ENCODE measurements around the gene S100A9. TPM values are rescaled to one million over a fixed set of nuclear protein-coding genes. Genes with fewer than 3 reads are reported as not detected.

Gene S100A9
- total and polyA plus RNA-seq, 4 donors = 2.1 to 829 (median 10.4) TPM

DNA sequence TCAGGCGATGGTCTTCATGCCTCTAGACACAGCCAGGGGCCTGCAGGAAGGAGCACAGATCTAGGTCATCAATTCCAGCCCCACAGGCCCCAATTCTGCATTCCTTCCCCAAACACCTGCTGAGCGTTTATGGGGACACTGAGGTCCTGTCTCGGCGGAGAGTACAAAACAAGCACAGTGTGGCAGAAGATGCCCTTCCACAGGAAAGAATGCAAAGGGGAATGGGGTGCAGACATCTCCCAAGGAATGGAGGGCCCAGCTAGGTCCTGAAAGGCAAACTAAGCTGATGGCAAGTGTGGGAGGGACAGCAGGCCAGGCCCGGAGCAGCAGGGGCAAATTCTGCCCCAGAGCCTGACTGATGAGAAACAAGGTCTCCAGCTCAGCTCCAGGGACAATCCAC, 36.7 kb downstream of the S100A9 start:
- peaks cover 2% of the 10 kb centered on the region for H3K27me3 ChIP-seq (ENCODE audit: control insufficient read depth, insufficient read depth, low read length)
- no peaks in the 10 kb centered on the region for H3K9me3 ChIP-seq (ENCODE audit: control insufficient read depth, insufficient read depth, low read length)
- H3K36me3 ChIP-seq (ENCODE audit: control insufficient read depth, insufficient read depth, low read length) = no peaks in the 10 kb centered on the region
- H3K4me1 ChIP-seq (ENCODE audit: control insufficient read depth, insufficient read depth, low read length) = no peaks in the 10 kb centered on the region
- 59% methylated on average over 5 of the region's 5 CpGs for WGBS (ENCODE audit: insufficient coverage)
- no peak for DNase-seq (ENCODE audit: low read depth in 4 of 6, low spot score in 6 of 6)
- no peak overlapping the region for H3K27ac ChIP-seq (ENCODE audit: low read depth, low read length)
- H3K4me3 ChIP-seq (ENCODE audit: low read depth, low read length) = no peak overlapping the region

DNA sequence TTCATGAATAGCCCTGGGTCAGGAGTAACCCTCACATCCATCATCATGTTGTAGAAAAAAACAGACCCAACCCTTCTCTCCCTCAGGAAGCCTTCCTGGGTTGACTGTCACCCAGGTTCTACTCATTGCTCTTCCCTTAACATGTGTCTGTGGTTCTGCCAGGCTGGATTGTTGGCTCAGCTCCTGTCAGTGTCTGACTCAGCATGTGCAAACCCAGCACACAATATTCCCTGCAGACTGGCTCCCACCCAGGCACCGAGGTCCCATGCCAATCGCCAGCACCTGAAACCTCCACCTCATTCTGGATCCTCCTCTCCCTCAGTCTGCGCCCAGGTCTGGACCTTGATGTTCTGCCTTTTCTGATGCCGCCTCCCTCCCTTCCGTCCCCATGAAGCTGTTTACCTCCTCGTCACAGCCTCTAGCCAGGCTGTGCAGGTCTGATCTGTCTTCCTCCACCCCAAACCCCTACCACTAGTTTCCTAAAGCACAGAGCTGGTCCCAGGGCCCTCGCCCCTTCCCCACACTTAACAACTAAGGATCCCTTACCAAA, 37.6 kb downstream of the S100A9 start:
- peaks cover 2% of the 10 kb centered on the region for H3K27me3 ChIP-seq (ENCODE audit: control insufficient read depth, insufficient read depth, low read length)
- WGBS (ENCODE audit: insufficient coverage) = 71% methylated on average over 7 of the region's 7 CpGs
- no peak overlapping the region for H3K4me3 ChIP-seq (ENCODE audit: low read depth, low read length)
- no peaks in the 10 kb centered on the region for H3K9me3 ChIP-seq (ENCODE audit: control insufficient read depth, insufficient read depth, low read length)
- H3K4me1 ChIP-seq (ENCODE audit: control insufficient read depth, insufficient read depth, low read length) = no peaks in the 10 kb centered on the region
- H3K27ac ChIP-seq (ENCODE audit: low read depth, low read length) = no peak overlapping the region
- H3K36me3 ChIP-seq (ENCODE audit: control insufficient read depth, insufficient read depth, low read length) = no peaks in the 10 kb centered on the region
- DNase-seq (ENCODE audit: low read depth in 4 of 6, low spot score in 6 of 6) = no peak

DNA sequence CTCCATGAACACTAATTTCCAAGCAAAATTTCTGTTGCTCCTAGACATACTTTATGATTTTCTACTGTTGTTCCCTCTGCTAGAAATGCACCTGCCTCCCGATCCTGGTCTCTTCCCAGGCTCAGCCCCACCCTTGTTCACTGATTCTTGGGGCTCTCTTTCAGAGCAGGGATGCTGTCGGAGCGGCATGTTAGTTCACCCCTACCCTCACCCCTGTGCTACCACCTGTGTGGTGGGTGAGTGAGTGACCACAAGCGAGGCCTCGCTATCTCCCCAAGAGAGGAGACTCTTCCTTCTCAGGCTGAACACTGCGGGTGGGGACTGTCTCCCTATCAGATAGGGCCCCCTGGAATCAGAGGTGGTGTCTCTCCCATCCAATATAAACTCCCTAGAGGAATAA, 38.1 kb downstream of the S100A9 start:
- DNase-seq (ENCODE audit: low read depth in 4 of 6, low spot score in 6 of 6) = no peak
- 67% methylated on average over 1 of the region's 6 CpGs for WGBS (ENCODE audit: insufficient coverage)
- no peak overlapping the region for H3K4me3 ChIP-seq (ENCODE audit: low read depth, low read length)
- no peaks in the 10 kb centered on the region for H3K4me1 ChIP-seq (ENCODE audit: control insufficient read depth, insufficient read depth, low read length)
- no peak overlapping the region for H3K27ac ChIP-seq (ENCODE audit: low read depth, low read length)
- no peaks in the 10 kb centered on the region for H3K36me3 ChIP-seq (ENCODE audit: control insufficient read depth, insufficient read depth, low read length)
- H3K9me3 ChIP-seq (ENCODE audit: control insufficient read depth, insufficient read depth, low read length) = no peaks in the 10 kb centered on the region
- H3K27me3 ChIP-seq (ENCODE audit: control insufficient read depth, insufficient read depth, low read length) = peaks cover under 1% of the 10 kb centered on the region

DNA sequence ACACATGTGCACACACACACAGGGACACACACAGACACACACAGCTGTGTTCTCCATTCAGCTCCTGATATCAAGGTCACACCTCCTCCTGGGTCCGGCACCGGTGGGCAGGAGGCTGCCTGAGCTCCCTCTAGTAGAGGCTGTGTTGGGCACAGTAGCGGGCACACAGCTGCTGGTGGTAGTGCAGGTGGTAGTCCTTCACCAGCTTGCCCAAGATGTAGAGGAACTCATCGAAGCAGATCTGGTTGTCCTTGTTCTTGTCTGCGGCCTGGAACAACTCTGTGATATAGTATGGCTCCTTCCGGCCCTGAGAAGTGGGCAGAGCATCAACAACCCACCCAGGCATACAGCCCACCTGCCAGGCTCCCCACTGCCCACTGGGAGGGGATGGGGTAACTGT, 38.8 kb downstream of the S100A9 start:
- Histone ChIP-seq H3K36me3 (ENCODE audit: control insufficient read depth, insufficient read depth, low read length) (no peaks in the 10 kb centered on the region), H3K27me3 (ENCODE audit: control insufficient read depth, insufficient read depth, low read length) (no peaks in the 10 kb centered on the region), H3K4me3 (ENCODE audit: low read depth, low read length) (no peak overlapping the region), H3K9me3 (ENCODE audit: control insufficient read depth, insufficient read depth, low read length) (no peaks in the 10 kb centered on the region), H3K4me1 (ENCODE audit: control insufficient read depth, insufficient read depth, low read length) (no peaks in the 10 kb centered on the region), H3K27ac (ENCODE audit: low read depth, low read length) (no peak overlapping the region)
- 93% methylated on average over 3 of the region's 6 CpGs for WGBS (ENCODE audit: insufficient coverage)
- no peak for DNase-seq (ENCODE audit: low read depth in 4 of 6, low spot score in 6 of 6)

DNA sequence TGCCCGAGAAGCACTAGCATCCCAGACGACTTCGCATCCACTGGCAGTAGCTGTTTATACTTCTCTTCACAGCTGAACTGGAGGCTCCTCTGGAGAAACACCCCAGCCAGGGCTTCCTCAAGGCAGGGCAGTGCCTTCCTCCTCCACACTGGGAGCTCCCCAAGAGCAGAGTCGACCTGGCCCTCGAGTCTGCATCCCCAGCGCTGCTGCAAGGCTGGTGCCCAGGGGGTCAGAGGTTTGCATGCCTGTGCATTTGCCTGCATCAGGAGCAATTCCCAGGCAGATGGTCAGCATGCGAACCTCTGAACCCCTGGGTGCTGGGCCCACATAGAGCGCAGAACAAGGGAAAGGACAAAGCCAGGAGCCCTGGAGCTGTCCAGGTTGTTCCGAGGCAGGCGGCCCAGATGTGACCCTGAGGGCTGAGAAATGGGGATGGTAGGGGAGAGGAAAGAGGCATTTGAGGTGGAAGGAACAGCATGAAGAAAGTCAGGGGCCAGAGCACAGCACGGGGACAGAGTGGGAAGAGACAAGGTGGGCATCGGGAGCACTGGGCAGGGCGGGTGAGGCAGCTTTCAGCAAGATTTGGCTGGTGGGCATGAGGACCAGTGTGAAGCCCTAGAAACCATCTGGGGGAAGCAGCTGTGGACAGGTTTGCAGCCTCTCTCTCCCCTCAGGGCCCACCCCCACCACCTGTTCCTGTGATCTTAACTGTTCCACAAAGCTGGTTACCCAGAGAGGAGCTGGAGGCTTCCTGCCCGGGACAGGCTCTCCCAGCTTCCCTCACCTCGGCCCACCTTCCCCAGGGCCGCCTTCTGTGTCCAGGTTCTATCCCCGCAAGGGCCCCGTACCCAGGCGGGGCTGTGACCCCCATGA, 39.6 kb downstream of the S100A9 start:
- no peaks in the 10 kb centered on the region for H3K9me3 ChIP-seq (ENCODE audit: control insufficient read depth, insufficient read depth, low read length)
- no peak overlapping the region for H3K27ac ChIP-seq (ENCODE audit: low read depth, low read length)
- DNase-seq (ENCODE audit: low read depth in 4 of 6, low spot score in 6 of 6) = no peak
- H3K4me1 ChIP-seq (ENCODE audit: control insufficient read depth, insufficient read depth, low read length) = no peaks in the 10 kb centered on the region
- H3K27me3 ChIP-seq (ENCODE audit: control insufficient read depth, insufficient read depth, low read length) = no peaks in the 10 kb centered on the region
- WGBS (ENCODE audit: insufficient coverage) = 84% methylated on average over 19 of the region's 19 CpGs
- H3K4me3 ChIP-seq (ENCODE audit: low read depth, low read length) = no peak overlapping the region
- no peaks in the 10 kb centered on the region for H3K36me3 ChIP-seq (ENCODE audit: control insufficient read depth, insufficient read depth, low read length)

DNA sequence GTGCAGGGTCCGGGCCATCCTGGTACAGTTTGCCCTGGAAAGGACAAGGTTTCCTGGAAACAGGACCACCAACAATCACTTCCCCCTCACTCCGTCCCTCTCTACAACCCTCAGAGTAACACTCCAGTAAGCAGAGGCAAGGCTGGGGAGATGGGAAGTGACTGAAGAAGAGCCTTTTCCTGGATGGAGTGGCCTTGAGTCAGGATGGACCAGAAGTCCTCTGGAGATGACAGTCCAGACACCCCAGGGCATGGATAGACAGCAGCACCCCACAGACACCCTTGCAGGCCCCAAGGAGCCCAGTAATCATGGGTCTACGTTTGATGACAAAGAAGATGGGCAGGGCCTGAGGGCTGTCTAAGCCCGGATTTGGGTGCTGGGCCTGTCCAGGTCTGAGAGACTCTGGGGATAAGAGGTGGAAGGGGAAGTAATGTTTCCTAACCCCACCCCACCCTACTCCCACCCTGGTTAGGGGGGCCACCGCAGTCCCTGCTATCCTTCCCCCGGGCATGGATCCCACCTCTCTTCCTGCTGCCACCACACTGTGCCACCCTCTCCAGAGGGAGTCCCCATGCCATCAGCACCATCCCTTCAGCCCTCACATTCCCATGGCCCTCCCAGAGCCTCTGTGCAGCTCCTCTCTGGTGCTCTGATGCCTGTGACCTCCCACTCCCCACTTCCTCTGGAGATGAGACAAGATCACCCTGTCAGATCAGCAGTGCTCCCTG, 40.4 kb downstream of the S100A9 start:
- no peak for DNase-seq (ENCODE audit: low read depth in 4 of 6, low spot score in 6 of 6)
- H3K4me3 ChIP-seq (ENCODE audit: low read depth, low read length) = no peak overlapping the region
- WGBS (ENCODE audit: insufficient coverage) = 67% methylated on average over 3 of the region's 6 CpGs
- no peaks in the 10 kb centered on the region for H3K27me3 ChIP-seq (ENCODE audit: control insufficient read depth, insufficient read depth, low read length)
- H3K9me3 ChIP-seq (ENCODE audit: control insufficient read depth, insufficient read depth, low read length) = no peaks in the 10 kb centered on the region
- H3K4me1 ChIP-seq (ENCODE audit: control insufficient read depth, insufficient read depth, low read length) = no peaks in the 10 kb centered on the region
- H3K36me3 ChIP-seq (ENCODE audit: control insufficient read depth, insufficient read depth, low read length) = no peaks in the 10 kb centered on the region
- H3K27ac ChIP-seq (ENCODE audit: low read depth, low read length) = no peak overlapping the region

DNA sequence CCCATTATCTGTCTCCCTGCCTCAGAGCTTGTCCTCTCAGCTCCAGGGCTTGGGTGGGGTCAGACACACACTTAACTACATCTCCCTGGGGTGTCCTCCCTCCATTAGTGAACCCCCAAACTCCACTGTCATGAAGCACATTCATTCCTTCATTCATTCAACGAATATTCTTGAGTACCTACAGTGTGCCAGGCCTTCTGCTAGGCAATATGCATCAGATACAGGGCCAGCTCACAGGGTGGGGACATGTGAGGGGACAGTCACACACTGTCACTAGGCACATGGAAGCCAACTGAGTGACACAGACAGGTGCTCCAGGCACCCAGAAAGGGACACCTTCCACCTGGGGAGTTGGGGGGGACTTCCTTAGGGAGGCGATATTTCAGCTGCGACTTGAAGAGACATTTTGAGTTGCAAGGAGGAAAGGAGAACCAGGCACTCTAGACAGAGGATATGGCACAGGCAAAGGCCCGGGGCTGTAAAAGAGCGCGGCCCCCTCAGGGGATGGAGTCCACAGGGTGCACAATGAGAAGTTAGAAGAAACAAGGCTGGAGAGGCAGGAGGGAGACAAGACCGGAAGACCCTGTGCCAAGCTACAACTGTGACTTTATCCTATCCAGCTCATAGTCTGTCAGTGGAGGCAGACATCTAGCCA, 41.9 kb downstream of the S100A9 start:
- Histone ChIP-seq H3K9me3 (ENCODE audit: control insufficient read depth, insufficient read depth, low read length) (no peaks in the 10 kb centered on the region), H3K27ac (ENCODE audit: low read depth, low read length) (no peak overlapping the region), H3K4me1 (ENCODE audit: control insufficient read depth, insufficient read depth, low read length) (no peaks in the 10 kb centered on the region), H3K27me3 (ENCODE audit: control insufficient read depth, insufficient read depth, low read length) (no peaks in the 10 kb centered on the region), H3K36me3 (ENCODE audit: control insufficient read depth, insufficient read depth, low read length) (no peaks in the 10 kb centered on the region), H3K4me3 (ENCODE audit: low read depth, low read length) (no peak overlapping the region)
- no peak for DNase-seq (ENCODE audit: low read depth in 4 of 6, low spot score in 6 of 6)
- 84% methylated on average over 7 of the region's 7 CpGs for WGBS (ENCODE audit: insufficient coverage)

DNA sequence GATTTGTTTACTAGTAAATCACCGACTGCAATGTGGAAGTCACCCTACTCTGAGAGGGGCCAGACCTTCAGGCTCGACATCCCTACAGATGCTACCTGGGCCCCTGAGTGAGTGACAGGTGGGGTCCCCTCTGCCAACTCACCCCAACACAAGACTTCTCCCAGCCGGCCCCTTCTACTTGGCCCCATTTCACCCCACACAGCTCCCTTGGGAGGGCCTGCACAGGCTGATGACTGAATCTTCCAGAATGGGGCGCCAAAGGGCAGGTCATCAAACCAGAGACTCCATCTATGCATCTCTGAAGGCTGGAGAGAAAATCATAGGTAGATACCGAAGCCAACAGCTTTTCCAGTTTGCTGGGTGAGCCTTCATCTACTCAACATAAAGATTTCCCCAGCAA, 42.6 kb downstream of the S100A9 start:
- no peaks in the 10 kb centered on the region for H3K4me1 ChIP-seq (ENCODE audit: control insufficient read depth, insufficient read depth, low read length)
- WGBS (ENCODE audit: insufficient coverage) = 63% methylated on average over 5 of the region's 5 CpGs
- no peaks in the 10 kb centered on the region for H3K9me3 ChIP-seq (ENCODE audit: control insufficient read depth, insufficient read depth, low read length)
- no peak overlapping the region for H3K4me3 ChIP-seq (ENCODE audit: low read depth, low read length)
- H3K27me3 ChIP-seq (ENCODE audit: control insufficient read depth, insufficient read depth, low read length) = no peaks in the 10 kb centered on the region
- DNase-seq (ENCODE audit: low read depth in 4 of 6, low spot score in 6 of 6) = no peak
- H3K27ac ChIP-seq (ENCODE audit: low read depth, low read length) = no peak overlapping the region
- H3K36me3 ChIP-seq (ENCODE audit: control insufficient read depth, insufficient read depth, low read length) = no peaks in the 10 kb centered on the region

DNA sequence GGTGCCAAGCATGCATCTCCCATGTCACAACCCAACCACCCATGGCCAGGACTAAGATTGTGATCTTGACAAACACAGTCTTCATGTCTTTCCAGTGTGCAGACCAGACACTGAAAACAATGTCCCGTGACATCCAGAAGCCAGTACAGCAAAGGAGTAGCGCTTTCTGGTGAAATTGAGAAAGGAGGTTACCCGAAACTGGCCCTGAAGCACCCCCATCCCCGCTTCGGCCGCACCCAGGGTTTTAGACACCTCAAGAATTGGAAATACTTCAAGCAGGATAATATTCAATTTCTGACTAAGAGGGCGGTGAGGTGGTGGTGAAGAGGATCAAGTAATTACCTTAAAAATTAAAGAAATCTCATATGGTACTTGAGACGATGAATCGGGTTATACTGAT, 43.8 kb downstream of the S100A9 start:
- DNase-seq (ENCODE audit: low read depth in 4 of 6, low spot score in 6 of 6) = no peak
- no peaks in the 10 kb centered on the region for H3K9me3 ChIP-seq (ENCODE audit: control insufficient read depth, insufficient read depth, low read length)
- H3K27ac ChIP-seq (ENCODE audit: low read depth, low read length) = no peak overlapping the region
- no peak overlapping the region for H3K4me3 ChIP-seq (ENCODE audit: low read depth, low read length)
- H3K36me3 ChIP-seq (ENCODE audit: control insufficient read depth, insufficient read depth, low read length) = no peaks in the 10 kb centered on the region
- H3K4me1 ChIP-seq (ENCODE audit: control insufficient read depth, insufficient read depth, low read length) = no peaks in the 10 kb centered on the region
- H3K27me3 ChIP-seq (ENCODE audit: control insufficient read depth, insufficient read depth, low read length) = no peaks in the 10 kb centered on the region
- WGBS (ENCODE audit: insufficient coverage) = 93% methylated on average over 2 of the region's 9 CpGs
